ENCODE results near the gene ADSS1.

ADSS1 gene

DNA sequence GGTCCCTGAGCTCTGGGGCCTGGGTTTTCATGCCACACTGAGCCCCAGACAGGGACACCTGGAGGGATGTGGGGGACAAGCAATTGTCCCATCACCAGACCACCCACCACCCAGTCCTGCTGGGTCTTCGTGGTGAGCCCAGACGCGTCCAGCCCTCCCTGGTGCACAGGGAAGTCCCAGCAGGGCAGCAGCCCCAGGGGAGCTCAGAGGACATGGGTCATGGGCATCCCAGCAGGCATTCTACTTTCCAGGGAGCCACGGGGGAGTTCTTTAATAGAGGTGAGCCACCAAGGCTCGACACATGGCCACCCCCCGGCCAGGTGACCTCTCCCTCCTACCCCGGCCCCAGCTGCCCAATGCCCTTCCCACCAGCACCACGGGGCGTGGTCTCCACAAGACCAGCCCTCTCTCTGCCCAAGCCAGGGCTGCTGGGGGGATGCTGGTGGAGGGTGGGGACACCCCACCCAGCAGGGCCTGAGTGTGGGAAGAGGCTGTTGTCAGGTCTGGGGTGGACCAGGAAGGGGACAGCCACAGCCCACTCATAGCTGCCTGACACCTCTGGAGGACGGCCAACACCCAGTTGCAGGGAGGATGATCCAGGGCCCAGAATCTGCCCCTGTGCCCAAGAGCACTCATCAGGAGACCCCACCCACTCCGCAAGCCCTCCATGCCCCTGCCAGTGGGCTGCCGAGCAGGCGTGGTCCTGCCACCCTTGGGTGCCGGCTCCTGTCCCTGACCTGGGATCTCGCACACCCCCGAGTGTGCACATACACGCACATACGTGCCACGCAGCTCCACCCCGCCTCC, 57.4 kb downstream of the ADSS1 start:
- DNase-seq (ENCODE audit: low read depth in 1 of 2, low spot score in 1 of 2) = no peak

DNA sequence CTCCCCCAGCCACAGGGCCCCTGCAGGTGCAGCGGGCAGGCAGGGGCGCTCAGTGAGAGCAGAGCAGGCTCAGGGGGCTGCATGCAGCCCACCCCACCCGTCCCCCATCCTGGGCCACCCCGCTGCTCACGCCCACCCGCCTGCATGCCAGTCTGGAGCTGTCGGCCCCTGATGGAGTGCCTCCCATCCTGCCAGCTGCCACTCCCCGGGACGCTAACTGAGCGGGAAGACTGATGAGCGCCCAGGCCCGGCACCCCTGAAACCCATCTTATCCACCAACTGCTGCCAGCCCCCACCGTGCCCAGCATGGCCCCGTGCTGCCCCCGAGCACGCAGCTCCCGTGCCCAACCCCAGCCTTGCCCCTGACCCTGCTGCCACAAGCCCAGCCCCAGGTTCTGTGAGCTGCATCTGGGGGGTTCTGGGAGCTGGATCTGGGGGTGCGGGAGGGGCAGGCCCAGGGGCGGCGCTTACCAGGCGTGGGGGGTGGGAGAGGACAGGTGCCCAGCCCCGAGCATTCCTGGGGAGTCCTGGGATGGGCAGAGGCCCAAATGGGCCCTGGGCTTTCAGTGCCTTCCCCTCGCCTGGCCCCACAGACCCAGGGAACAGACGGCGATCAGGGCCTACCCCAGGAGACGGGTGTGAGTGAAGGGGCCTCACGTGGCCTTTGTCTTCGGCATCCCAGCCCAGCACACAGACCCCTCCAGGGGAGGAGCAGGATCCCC, 58.2 kb downstream of the ADSS1 start:
- no peak for DNase-seq (ENCODE audit: low read depth in 1 of 2, low spot score in 1 of 2)

DNA sequence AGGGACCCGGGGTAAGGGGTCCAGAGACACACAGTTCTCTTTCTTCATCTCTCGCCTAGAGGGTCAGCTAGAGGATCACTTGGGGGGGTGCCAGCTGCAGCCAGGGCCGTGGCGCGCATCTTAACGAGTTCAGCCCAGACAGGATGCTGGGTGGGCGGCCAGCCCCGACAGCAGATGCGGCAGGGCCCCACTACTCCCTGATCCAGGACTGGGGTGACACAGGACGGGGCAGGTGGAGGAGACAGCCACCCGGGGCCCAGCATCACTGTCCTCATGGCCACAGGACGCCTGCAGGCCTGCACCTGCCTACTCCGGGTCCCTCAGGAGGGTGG, 58.7 kb downstream of the ADSS1 start:
- no peak for DNase-seq (ENCODE audit: low read depth in 1 of 2, low spot score in 1 of 2)

DNA sequence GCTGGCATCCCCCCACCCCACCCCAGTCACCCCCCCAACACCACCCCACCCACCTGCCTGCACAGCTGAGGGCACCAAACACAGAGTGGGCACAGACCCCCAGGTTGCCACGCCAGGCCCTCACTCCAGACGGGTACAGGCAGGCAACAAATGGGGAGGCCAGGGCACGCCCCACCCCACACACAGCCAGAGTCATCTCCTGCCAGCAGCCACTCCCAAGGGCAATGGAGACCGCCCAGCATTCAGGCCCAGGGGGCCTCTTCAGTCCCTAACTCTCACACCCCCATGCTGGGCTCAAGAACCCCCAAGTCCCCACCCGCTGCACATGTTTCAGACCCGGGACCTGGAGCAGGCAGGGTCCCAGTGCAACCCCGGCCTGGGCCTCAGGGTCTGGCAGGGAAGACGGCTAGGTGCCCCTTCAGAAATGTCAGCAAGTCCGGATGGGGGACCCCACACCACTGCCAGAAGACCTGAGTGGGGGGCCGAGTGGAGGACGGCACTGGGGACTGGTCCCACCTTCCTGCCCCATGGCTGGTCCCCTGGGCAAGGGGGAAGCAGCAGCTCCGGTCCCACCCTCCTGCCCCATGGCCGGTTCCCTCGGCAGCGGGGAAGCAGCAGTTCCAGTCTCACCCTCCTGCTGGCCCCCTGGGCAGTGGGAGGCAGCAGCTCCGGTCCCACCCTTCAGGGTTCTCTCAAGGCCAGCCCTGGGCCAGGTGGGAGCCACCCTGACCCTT, 59.6 kb downstream of the ADSS1 start:
- DNase-seq (ENCODE audit: low read depth in 1 of 2, low spot score in 1 of 2) = no peak

DNA sequence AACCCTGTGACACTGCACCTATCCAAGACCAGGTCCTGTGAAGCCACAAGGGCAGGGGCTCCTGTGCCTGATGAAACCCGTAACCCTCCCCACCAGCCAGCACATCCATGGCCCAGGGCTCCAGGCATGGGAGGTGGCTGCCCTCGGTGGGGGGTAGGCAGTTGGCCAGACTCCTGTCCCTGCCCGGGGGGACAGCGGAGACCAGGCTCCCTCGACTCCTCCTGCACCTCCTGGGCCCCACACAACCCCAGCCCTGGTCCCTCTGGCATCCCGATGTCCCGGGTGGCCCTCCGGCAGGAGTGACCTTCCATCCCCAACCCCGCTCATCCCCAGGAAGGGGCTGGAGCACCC, 60.2 kb downstream of the ADSS1 start:
- no peak for DNase-seq (ENCODE audit: low read depth in 1 of 2, low spot score in 1 of 2)

DNA sequence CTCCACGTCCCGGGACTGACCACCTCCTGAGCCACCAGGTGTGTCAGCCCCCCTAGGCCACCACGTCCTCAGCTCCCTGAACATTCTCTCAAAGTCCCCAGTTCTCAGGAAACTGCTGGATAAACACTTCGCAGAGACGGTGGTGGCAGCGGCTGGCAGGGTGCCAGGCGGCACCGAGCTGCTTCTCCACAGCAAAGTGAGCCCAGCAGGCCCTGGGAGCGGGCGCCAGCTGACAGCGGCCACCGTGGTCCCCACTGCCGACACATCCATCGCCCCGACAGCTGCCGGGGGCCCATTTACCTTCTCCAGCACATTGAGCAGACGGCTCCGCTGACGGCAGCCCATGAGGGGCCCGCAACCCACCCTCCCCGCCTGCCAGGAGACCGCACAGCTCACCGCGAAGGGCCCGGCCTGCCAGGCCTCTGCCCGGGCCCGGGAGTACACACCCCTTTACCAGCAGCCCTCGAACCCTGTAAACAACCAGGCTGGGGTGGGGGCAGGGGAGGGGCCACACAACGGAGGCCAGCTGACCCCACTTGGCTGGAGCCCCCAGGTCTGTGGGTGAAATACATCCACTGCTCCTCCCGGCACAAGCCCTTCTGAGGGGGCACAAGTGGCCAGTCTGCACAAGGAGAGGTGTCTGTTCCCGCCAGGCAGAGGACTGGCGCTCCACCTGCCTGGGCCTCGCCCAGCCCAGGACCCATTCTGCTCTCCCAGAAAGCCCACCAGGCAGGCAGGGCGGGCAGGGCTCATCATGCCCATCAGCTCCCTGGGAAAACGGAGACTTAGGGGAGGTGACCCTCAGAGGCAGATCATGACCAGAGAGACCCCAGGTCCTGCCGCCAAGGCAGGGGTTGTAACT, 61.0 kb downstream of the ADSS1 start:
- no peak for DNase-seq (ENCODE audit: low read depth in 1 of 2, low spot score in 1 of 2)

DNA sequence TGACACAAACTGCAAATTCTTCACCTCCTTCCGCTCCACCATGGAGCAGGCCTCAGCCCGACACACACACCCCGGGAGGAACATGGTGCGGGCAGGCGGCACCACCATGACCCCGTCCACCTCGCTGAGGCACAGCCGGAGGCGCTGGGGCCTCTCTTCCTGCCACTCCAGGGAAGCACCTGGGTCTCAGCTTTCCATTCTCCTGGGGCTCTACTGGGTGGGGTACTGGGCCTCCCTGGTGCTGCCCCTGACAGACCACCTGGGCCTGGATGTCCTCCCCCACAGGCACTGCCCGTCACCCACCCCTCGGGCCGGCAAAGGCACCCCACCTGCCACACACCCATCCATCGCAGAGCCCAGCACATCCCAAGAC, 61.7 kb downstream of the ADSS1 start:
- DNase-seq (ENCODE audit: low read depth in 1 of 2, low spot score in 1 of 2) = no peak

DNA sequence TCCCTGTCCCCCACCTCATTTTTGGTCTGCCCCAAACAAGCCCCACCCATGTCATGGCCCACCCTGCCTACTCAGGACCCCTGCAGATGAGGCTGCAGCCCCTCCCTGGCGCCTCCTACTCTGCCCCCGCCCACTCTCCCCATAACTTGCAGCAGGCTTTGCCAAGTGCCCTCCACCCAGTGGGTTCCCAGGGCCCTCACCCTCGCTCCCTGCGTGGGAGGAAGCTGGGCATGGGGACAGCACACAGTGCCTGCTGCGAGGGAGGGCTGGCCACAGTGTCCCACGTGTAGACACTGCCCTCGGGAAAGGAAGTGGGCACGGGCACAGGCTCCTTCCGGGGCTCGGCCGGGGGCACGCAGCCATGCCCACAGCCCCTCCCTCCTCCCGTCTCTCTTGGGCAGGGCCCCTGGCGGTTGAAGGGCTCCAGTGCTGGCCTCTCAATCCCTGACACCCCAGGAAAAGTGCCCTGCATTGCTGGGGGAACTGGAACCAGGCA, 62.1 kb downstream of the ADSS1 start:
- no peak for DNase-seq (ENCODE audit: low read depth in 1 of 2, low spot score in 1 of 2)

DNA sequence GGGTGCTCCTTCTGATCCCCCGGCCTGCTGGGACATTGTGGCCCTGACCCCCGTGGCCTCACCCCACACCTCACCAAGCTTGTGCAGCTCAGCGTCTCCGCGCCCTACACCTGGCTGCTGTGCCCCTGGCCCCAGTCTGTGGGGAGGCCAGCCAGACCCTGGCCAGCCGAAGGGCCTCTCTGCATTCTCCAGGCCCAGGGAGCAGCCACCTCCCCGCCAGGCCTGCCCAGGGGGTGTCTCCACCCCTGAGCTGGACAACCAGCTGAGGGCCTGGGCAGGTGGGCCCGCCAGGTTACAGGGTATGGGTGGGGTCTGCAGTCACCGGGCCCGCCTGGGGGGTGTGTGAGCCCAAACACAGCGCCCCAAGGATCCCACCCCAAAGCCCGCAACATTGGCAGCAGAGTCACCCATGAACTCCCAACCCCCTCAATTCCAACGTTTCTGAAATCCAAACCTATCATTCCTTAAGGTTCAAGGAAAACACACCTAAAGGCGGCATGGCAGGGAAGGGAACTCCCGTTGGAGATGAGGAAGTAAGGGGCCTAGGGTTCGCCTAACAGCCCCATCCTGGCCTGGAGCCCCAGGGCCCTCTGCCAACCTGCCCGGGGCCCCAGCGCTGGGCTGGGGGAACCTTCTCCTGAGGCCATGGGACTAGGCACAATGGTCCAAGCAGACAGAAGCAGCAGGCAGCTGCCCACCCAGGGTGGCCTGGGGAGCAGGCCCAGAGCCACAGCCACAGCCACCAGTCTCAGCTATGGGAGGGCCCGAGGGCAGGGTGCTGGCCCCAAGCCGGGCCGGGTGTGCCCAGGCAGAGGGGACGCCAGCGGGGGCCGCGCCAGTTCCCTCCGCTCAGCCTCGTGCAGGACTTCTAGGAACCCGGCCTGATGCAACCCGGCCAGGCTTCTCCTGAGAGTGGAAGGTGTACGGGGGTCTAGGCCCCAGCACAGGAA, 63.0 kb downstream of the ADSS1 start:
- no peak for DNase-seq (ENCODE audit: low read depth in 1 of 2, low spot score in 1 of 2)

DNA sequence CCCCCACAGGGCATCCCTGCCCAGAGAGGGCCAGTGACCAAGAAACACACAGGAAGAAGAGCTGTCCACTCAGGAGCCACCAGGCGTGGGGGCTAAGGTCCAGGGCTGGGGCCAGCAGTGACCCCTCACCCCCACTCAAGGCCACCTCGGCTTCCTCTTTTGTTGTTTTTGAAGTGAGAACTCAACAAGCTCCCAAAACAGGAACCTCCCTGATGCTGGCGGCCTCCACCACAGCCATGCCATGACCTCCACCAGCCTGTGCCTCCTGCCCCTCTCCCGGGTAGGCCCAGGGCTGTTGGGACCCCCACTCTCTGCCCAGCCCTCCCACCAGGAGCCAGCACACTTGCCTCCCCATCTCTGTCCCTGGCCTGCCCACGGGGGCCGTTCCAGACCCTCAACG, 63.7 kb downstream of the ADSS1 start:
- no peak for DNase-seq (ENCODE audit: low read depth in 1 of 2, low spot score in 1 of 2)

DNA sequence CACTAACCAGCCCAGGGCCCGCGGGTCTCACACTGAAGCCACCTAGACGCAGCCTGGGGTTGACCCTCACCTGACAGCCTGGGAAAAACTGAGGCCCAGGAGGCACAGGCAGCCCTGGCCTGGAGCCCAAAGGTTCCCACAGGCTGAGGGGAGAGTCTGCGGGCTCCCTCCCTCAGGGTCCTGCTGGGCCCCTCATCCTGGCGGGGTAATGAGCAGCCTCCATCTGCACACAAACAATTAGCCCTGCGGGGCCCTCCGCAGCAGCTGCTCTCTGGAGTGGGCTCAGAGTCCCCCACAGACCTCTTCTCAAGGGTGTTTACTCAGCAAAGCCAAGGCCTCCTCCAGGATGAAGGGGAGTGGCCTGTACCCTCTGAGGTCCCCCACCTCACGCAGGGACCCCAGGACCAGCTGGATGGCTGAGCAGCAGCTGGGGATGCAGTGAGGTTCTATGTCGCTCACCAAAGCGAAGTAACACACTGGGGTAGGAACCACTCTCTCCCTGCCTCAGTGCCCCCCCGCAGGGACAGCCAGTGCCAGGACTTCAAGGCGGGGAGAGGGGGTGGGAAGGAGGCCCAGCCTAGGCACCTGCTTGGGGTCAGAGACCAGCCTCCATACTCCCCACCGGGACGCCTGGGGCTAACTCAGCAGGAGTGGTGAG, 64.3 kb downstream of the ADSS1 start:
- DNase-seq (ENCODE audit: low read depth in 1 of 2, low spot score in 1 of 2) = no peak

DNA sequence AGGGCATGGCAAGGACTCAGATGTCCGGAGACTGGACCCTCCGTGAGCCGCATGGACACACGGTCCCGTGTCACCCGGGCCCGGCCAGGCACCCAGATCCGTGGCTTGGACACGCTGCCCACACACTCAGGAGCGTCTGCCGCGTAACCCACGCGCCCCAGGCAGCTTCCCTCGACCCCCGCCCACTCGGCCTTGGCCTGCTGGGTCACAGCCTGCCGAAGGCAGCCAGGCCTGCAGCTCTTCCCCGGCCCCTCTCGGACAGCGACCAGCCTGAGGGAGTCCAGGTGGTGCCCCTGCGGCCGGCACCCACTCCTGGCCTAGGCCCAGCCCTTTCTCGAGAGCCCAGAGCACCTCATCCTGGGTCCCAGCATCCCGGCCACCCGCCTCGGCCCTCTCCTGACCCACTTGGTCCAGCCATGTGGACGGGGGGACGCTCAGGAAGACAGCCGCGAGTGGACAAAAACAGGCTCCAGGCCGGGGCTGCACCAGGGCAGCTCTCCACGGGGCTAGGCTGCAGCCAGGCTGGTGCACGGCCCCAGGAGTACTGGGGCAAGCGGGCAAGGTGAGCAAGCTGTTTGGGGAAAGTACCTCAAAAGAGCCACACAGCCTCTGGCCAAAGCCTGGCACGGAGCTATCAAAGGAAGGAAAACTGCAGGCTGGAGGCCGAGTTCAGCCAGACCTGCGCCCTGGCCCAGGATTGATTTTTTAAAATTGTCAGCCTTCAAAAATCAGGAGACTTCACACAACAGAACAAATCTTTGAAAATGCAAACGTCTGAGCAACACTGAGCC, 65.0 kb downstream of the ADSS1 start:
- no peak for DNase-seq (ENCODE audit: low read depth in 1 of 2, low spot score in 1 of 2)

DNA sequence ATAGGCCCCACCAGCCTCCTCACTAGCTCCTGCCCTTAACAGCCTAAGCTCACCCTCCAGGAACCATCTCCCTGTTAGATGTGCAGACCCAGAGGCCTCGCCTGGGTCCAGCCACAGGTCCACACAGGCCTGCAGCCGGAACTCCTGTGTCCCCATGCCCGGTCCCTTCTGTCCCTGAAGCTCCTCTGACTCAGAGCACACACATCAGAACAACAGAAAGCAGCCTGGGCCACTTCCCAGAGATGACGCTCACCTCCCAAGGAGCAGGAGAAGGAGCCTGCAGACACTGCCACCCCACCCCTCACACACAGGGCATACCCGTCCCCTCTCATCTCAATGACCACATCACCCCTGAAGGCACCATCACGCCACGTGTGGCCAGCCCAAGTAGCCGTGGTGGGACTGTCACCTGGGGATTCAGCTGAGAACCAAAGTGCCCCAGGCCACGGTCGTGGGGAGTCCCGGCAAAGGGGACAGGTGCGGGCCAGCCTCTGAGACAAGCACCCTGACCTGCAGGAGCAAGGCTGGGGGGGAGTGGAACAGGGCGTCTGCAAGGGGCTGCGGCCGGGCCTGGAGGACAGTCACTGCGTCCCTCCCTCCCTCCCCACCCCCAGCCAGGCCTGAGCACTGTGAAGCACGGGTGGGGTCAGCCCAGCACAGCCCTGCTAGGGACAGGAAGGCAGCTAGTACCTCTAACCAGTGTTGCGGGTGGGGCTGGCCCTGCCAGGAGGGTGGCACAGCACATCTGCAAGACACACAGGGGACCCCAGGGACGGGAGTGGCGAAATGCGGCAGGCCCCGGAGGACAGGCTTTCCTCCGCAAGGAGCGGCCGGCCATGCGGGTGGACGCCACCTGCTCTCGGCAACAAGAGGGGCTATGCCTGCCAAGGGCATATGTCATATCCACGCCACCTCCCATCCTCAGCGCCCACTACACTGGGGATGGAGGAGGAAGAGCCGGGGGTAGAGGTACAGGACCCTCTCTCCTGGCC, 66.0 kb downstream of the ADSS1 start:
- no peak for DNase-seq (ENCODE audit: low read depth in 1 of 2, low spot score in 1 of 2)

DNA sequence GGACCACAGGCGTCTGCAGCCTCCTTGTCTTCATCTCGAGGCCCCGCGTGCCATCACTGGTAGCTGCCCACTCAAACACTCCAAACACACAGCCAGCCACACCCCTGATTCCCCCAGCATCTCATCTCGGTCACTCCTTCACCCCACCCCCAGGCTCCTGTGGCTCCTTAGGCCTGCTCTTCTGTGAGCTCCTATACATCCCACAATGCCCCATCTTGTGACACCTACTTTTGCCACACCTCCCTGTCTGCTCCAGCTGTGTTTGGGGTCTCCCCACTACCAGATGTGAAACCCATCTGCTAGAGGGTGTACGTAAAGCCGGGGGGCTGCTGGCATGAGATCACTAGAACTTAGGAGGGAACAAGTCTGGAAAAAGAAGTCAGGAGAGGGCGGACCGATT, 67.4 kb downstream of the ADSS1 start:
- no peak for DNase-seq (ENCODE audit: low read depth in 1 of 2, low spot score in 1 of 2)

DNA sequence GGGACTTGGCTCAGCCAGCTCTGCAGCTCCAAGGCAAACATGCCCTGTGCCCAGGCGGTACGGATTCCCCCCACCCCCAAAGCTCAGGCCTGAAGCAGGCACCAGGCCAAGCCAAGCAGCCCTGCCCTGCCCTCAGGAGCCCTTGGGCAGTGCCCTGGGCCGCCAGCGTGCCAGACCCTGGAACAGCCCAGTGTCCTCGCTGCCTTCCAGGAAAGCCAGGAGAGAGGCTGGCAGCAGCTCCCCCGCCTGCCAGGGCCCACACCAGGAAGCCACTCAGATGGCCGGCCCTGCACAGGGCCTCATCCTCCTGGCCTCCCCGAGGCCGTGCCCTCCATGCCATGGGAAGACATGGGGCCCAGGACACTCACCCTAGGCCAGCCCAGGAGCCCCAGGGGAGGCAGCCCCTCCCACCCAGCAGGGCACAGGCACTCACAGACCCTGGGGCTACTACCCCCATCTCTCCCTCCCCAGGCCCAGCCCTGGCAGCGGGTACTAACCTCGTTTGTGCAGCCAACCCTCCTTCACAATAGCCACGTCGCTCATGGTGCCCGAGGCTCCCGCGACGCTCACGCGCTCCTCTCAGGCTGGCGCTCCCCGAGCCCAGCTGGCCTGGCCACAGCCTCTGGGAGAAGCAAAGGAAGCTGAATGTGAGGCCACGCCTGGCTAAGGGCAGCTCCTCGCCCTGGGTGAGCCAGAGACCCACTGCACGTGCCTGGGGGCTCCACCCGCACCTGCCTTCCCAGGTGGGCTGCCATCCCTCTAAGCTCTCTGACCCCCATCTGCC, 68.3 kb downstream of the ADSS1 start:
- DNase-seq (ENCODE audit: low read depth in 1 of 2, low spot score in 1 of 2) = no peak

DNA sequence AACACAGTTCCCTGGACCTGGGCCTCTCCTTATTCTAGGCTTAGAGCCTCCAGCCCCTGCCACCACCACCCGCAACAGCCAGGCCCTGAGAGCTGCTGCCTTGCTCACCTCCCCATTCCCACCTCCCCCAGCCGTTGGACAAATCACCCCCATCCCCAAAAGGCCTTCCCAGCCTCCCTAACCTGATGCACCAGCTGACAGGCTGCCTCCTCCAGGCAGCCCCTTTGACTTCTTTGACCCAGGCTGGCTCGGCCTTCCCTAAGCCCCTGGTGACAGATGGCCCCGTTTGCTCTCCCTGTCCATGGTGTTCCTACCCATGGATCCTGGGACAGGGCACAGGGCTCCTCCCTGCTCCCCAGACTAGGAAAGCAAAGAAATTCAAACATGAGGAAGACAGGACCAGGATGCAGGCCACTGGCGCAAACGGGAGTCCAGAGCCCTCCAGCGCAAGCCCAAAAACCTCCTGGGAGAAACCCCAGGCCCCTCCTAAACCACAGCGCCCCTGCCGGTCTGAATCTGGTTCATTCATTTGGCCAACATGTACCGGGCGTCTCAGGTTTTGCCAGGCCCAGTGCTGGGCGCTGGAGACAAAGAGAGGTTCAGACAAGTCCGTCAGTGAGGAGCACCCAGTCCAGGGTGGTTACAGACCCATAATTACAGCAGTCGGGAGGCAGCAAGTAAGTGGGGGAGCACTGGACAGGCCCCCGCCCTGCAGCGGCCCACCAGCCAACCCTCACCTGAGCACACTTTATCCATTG, 69.1 kb downstream of the ADSS1 start:
- no peak for DNase-seq (ENCODE audit: low read depth in 1 of 2, low spot score in 1 of 2)
